ENCODE data around the gene HOXA5.

- TF ChIP-seq CREB5 (CRISPR knock-in tag; IDR thresholded peaks at IDR 0.05; ENCODE audit: low read depth) (no peak), ESRRG (CRISPR knock-in tag; IDR thresholded peaks at IDR 0.05) (no peak), TOX (CRISPR knock-in tag; IDR thresholded peaks at IDR 0.05; ENCODE audit: borderline replicate concordance) (no peak), POU6F1 (CRISPR knock-in tag; IDR thresholded peaks at IDR 0.05; ENCODE audit: borderline replicate concordance, low read depth) (no peak), ZC3H10 (CRISPR knock-in tag; IDR thresholded peaks at IDR 0.05) (no peak), RARB (CRISPR knock-in tag; IDR thresholded peaks at IDR 0.05) (no peak), ZFP3 (CRISPR knock-in tag; IDR thresholded peaks at IDR 0.05) (no peak), OSR1 (CRISPR knock-in tag; IDR thresholded peaks at IDR 0.05) (no peak), ZFP30 (CRISPR knock-in tag; IDR thresholded peaks at IDR 0.05) (no peak), PATZ1 (CRISPR knock-in tag; IDR thresholded peaks at IDR 0.05; ENCODE audit: borderline replicate concordance) (no peak), ZNF8 (CRISPR knock-in tag; IDR thresholded peaks at IDR 0.05) (no peak), TSHZ2 (CRISPR knock-in tag; IDR thresholded peaks at IDR 0.05) (no peak), ZNF70 (CRISPR knock-in tag; IDR thresholded peaks at IDR 0.05) (no peak)
Measured at GRCh38 chr7:27128776-27129728, 14.4 kb downstream of the HOXA5 start.
